Right lobe of liver (tissue), 4 donors: ENCODE measurements around the gene DEPDC7.

ENCODE experiments used
- POLR2A ChIP-seq: fragments of 450-650 bp; IDR thresholded peaks from one replicate; pipeline ENCODE4 v1.6.1; 2017; ENCODE audit warnings: antibody characterized with exemption, mild to moderate bottlenecking
- TF ChIP-seq, protein P1 (sequence below), 4 donors: fragments of 200-600 bp in 3 of 4; fragments of 450-650 bp in 1 of 4; IDR thresholded peaks; one replicate each; pipeline versions ENCODE4 v1.5.1 to v1.8.0; 2016 to 2022; ENCODE audit warnings: antibody characterized with exemption in 4 of 4, mild to moderate bottlenecking in 2 of 4
- donor health status: DM: no; HTN: no; CAD: no.
- donor health status: DM: no; HTN: no; CAD: no.
- donor health status: DM: no; HTN: yes; CAD: no.

DNA sequence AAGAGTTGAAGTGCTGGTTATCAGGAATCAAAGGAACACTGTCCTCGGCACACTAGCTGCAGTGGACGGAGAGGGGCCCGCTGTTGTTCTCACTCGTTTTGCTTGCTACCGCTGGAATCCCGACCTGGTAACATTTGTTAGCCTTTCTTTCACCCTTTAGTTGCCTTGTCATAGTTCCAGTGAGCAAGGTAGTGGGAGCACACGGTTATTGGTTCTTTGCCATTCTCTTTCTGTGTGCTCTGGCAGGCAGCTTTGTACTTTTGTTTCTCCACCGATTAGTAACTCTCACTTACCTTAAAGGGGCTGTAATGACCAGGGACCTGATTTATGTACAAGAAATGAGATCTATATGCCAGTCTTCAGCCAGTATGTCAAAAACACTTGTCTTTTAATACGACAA is 1.8 kb downstream of the DEPDC7 start:
- TF ChIP-seq, protein P1, sequence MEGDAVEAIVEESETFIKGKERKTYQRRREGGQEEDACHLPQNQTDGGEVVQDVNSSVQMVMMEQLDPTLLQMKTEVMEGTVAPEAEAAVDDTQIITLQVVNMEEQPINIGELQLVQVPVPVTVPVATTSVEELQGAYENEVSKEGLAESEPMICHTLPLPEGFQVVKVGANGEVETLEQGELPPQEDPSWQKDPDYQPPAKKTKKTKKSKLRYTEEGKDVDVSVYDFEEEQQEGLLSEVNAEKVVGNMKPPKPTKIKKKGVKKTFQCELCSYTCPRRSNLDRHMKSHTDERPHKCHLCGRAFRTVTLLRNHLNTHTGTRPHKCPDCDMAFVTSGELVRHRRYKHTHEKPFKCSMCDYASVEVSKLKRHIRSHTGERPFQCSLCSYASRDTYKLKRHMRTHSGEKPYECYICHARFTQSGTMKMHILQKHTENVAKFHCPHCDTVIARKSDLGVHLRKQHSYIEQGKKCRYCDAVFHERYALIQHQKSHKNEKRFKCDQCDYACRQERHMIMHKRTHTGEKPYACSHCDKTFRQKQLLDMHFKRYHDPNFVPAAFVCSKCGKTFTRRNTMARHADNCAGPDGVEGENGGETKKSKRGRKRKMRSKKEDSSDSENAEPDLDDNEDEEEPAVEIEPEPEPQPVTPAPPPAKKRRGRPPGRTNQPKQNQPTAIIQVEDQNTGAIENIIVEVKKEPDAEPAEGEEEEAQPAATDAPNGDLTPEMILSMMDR (IDR thresholded peaks at IDR 0.05) = no peak
- TF ChIP-seq POLR2A = peak; percentile 58
